ENCODE data around the gene DNAJB14. TPM values are rescaled to one million over a fixed set of nuclear protein-coding genes. Genes with fewer than 3 reads are reported as not detected.

DNAJB14 gene
- total and polyA plus RNA-seq, 2 donors (not counting 3 experiments of a cell fraction or from before 2014, with no cell fraction given): 9.2 to 56.7 TPM

GRCh38 chr4:99861120-99861905, 85.1 kb downstream of the DNAJB14 start:
- POLR2A ChIA-PET: no interaction called here
- no peak for TF ChIP-seq EZH2 (IDR thresholded peaks at IDR 0.05; ENCODE audit: borderline replicate concordance, low read depth, low read length, severe bottlenecking)
- TF ChIP-seq FOS (IDR thresholded peaks at IDR 0.05; ENCODE audit: borderline replicate concordance, insufficient read depth, low read length): no peak
- H3K9me1 ChIP-seq (replicated peaks; ENCODE audit: control insufficient read depth, extremely low read depth, insufficient read depth, low read length): no peaks in the 10 kb centered on the region
- no peaks in the 10 kb centered on the region for H3K79me2 ChIP-seq (ENCODE audit: control insufficient read depth, insufficient read depth, low read length)
- H3K9ac ChIP-seq (replicated peaks; ENCODE audit: extremely low read depth, insufficient read depth, low read length): no peak overlapping the region
- FAIRE-seq (no peak), DNase-seq (ENCODE audit: low read depth, low spot score) (no peak)
- H4K20me1 ChIP-seq (replicated peaks; ENCODE audit: control insufficient read depth, extremely low read depth, insufficient read depth, low read length): no peaks in the 10 kb centered on the region
- no peak overlapping the region for H3K4me3 ChIP-seq (replicated peaks in 1 of 3; ENCODE audit: insufficient read depth in 1 of 3, low read depth in 1 of 3, low read length in 3 of 3)
- dilution Hi-C loops (cut with MboI; ENCODE audit: extremely low pct_ligation_motif_present, low sequenced_read_pairs): no loop called here
- BruUV-seq (replicated peaks): no TSS peak
- H3K27me3 ChIP-seq (ENCODE audit: control insufficient read depth in 2 of 2, insufficient read depth in 2 of 2, low read length in 2 of 2): peaks cover 2% of the 10 kb centered on the region in 2 experiments
- no peak overlapping the region for H3K4me2 ChIP-seq (ENCODE audit: insufficient read depth, low read length)
- no peak overlapping the region for H2AFZ ChIP-seq (ENCODE audit: low read depth, low read length)
- H3K4me1 ChIP-seq (ENCODE audit: control insufficient read depth, extremely low read depth, insufficient read depth, low read length): no peaks in the 10 kb centered on the region
- no peaks in the 10 kb centered on the region for H3K36me3 ChIP-seq (ENCODE audit: control insufficient read depth in 2 of 2, extremely low read depth in 1 of 2, insufficient read depth in 2 of 2, low read length in 2 of 2)
- no peaks in the 10 kb centered on the region for H3K9me3 ChIP-seq (replicated peaks; ENCODE audit: control insufficient read depth, insufficient read depth, low read length)
- CTCF ChIA-PET: no interaction called here
- intact Hi-C loops (cut with micrococcal nuclease): no loop called here
- no peak overlapping the region for H3K27ac ChIP-seq (ENCODE audit: insufficient read depth, low read depth, low read length)

- H3K79me2 ChIP-seq (ENCODE audit: control insufficient read depth, insufficient read depth, low read length): no peaks in the 10 kb centered on the region
- CTCF ChIA-PET: no interaction called here
- dilution Hi-C loops (cut with MboI; ENCODE audit: extremely low pct_ligation_motif_present, low sequenced_read_pairs): no loop called here
Observed at GRCh38 chr4:99860521-99860920, 85.9 kb downstream of the DNAJB14 start.

More at GRCh38 chr4:99860521-99860920, 85.9 kb downstream of the DNAJB14 start:
- TF ChIP-seq EZH2 (IDR thresholded peaks at IDR 0.05; ENCODE audit: borderline replicate concordance, low read depth, low read length, severe bottlenecking) (no peak), POLR2AphosphoS5 (IDR thresholded peaks at IDR 0.05; ENCODE audit: insufficient read depth, low read depth, low read length) (no peak), MAX (IDR thresholded peaks at IDR 0.05; ENCODE audit: insufficient read depth, insufficient read length) (no peak), MYC (IDR thresholded peaks at IDR 0.05; ENCODE audit: low read depth, low read length) (no peak), FOS (IDR thresholded peaks at IDR 0.05; ENCODE audit: borderline replicate concordance, insufficient read depth, low read length) (no peak), JUN (IDR thresholded peaks at IDR 0.05; ENCODE audit: borderline replicate concordance, insufficient read depth, insufficient read length, low read depth) (no peak), CTCF (IDR thresholded peaks at IDR 0.05; ENCODE audit: extremely low read depth in 1 of 2, insufficient read depth in 1 of 2, low read depth in 1 of 2, low read length in 2 of 2) (no peak), GATA2 (IDR thresholded peaks at IDR 0.05; ENCODE audit: insufficient read depth, insufficient read length, low read depth, low read length) (no peak), POLR2A (IDR thresholded peaks at IDR 0.05; ENCODE audit: low read depth, low read length) (no peak)
- H3K4me2 ChIP-seq (ENCODE audit: insufficient read depth, low read length): no peak overlapping the region
- no peaks in the 10 kb centered on the region for H4K20me1 ChIP-seq (replicated peaks; ENCODE audit: control insufficient read depth, extremely low read depth, insufficient read depth, low read length)
- H3K9ac ChIP-seq (replicated peaks; ENCODE audit: extremely low read depth, insufficient read depth, low read length): no peak overlapping the region
- no peaks in the 10 kb centered on the region for H3K9me1 ChIP-seq (replicated peaks; ENCODE audit: control insufficient read depth, extremely low read depth, insufficient read depth, low read length)
- H3K27me3 ChIP-seq (ENCODE audit: control insufficient read depth in 2 of 2, insufficient read depth in 2 of 2, low read length in 2 of 2): peaks cover 1 to 2% of the 10 kb centered on the region in 2 experiments
- intact Hi-C loops (cut with micrococcal nuclease): no loop called here
- no peaks in the 10 kb centered on the region for H3K9me3 ChIP-seq (replicated peaks; ENCODE audit: control insufficient read depth, insufficient read depth, low read length)
- DNase-seq (ENCODE audit: low read depth, low spot score): no peak
- no peak overlapping the region for H2AFZ ChIP-seq (ENCODE audit: low read depth, low read length)
- no peaks in the 10 kb centered on the region for H3K4me1 ChIP-seq (ENCODE audit: control insufficient read depth, extremely low read depth, insufficient read depth, low read length)
- no peak overlapping the region for H3K27ac ChIP-seq (ENCODE audit: insufficient read depth, low read depth, low read length)
- H3K36me3 ChIP-seq (ENCODE audit: control insufficient read depth in 2 of 2, extremely low read depth in 1 of 2, insufficient read depth in 2 of 2, low read length in 2 of 2): no peaks in the 10 kb centered on the region
- POLR2A ChIA-PET: no interaction called here
- no peak overlapping the region for H3K4me3 ChIP-seq (replicated peaks in 1 of 3; ENCODE audit: insufficient read depth in 1 of 3, low read depth in 1 of 3, low read length in 3 of 3)
- FAIRE-seq: no peak
- BruUV-seq (replicated peaks): no TSS peak

Data from endothelial cell of umbilical vein (primary cell).